ENCODE results near the gene TNFRSF18.
A peak's percentile ranks its signal among the peaks of the same experiment; 100 is the strongest.

Gene TNFRSF18

DNA sequence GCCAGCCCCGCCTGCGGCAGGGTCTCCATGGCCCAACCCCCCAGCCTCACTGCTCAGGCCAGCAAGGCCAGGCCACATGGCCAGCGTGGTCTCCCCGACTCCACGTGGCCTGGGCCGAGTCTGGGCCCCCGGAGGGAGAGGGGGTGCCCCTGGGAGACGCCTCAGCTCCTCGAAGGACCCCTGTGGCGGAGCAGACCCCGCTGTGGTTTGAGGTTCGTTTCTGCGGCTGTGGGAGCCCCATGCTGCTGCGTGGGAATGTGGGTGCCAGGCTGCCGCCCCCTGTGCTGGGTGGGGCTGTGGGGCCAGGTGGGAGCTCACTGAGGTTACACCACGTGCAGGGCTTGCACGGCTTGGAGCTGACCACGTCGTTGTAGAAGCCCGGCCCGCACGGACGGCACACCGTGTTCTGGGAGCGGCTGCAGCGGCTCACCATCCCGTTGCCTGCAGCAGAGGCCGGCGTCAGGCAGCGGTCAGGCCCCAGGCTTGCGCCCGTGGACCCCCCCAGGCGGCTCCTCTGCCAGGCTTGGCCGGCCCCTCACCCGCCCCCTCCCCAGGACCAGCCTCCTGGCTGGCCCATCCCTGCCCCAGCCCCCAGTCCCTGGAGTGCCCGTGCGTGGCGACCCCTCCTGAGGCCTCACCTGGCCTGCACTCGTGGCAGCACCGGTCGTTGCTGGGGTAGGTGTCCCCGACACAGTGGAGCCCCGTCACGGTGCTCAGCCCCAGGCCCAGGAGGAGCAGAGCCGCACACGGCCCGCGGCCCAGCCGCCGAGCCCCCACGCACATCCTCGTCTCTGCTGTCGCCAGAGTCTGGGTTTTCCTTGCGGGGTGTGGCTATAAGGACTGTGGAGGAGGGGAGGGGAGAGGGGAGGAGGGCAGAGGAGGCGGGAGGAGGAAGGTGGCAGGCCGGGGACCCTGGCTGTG, 7.2 kb upstream of the TNFRSF18 start, which contains the start of gene TNFRSF4:
Gene TNFRSF4, minus strand, starts transcription at position 809 of the 921 bp plus-strand sequence. Its CDS starts 26 bp downstream, at position 783.
- no peak for DNase-seq

DNA sequence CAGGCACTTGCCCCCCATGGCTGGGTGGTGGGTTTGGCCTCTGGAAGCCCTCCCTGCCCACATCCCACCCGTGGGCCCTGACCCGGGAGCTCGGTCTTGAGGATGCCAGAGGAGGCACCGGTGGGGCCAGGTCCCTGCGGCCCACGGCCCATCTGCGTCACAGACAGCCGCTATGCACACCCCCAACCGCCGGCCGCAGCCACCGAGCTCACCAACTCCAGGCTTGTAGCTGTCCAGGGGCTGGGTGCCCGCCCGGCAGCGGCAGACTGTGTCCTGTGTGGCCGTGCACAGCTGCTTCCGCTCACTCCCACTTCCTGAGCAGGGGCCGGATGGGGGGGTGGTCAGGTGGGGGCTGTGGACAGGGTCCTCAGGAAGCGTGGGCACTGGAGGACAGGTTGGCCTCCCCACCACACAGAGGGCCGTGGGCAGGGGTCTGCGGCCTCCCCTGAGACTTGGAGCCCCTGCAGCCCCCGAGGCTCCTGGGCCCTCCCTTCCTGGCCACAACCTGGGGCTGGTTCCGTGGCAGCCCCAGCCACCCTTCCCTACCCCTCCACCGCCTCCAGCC, 6.5 kb upstream of the TNFRSF18 start:
- no peak for DNase-seq

DNA sequence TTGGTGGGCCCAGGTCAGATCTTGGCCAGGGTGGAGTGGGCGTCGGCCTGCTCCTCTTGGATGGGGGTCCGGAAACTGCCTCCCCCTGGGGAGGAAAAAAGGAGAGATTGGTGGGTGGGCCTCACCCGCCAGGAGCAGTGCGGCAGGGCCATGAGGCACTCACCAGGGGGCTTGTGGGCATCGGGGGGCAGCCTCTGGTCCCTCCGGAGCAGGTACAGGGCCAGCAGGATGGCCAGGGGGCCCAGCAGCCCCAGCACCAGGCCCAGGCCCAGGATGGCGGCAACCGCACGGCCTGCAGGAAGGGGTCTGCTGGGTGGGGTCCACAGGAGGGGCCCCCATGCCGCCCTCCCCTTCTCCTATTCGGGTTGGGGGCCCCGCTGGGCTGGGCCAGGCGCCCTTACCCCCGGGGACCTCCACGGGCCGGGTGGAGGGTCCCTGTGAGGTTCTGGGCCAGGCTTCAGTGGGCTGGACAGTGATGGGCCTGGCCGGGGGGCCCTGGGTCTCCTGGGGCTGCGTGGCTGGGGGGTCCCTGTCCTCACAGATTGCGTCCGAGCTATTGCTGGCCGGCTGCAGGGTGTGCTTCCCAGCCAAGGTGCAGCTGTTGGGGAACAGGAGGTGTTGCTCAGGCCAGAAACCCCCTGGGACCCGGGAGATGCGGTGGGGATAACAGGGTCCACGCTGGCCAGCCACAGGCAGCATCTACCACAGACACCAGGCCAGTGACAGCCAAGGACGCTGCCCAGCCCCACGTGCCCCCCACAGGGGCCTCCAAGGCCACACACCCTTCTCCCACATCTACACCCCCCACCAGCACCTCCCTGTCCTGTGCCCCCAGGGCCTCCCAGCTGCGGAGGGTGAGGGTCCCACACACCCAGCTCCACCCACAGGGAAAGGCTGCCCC, 5.4 kb upstream of the TNFRSF18 start:
- DNase-seq: no peak

DNA sequence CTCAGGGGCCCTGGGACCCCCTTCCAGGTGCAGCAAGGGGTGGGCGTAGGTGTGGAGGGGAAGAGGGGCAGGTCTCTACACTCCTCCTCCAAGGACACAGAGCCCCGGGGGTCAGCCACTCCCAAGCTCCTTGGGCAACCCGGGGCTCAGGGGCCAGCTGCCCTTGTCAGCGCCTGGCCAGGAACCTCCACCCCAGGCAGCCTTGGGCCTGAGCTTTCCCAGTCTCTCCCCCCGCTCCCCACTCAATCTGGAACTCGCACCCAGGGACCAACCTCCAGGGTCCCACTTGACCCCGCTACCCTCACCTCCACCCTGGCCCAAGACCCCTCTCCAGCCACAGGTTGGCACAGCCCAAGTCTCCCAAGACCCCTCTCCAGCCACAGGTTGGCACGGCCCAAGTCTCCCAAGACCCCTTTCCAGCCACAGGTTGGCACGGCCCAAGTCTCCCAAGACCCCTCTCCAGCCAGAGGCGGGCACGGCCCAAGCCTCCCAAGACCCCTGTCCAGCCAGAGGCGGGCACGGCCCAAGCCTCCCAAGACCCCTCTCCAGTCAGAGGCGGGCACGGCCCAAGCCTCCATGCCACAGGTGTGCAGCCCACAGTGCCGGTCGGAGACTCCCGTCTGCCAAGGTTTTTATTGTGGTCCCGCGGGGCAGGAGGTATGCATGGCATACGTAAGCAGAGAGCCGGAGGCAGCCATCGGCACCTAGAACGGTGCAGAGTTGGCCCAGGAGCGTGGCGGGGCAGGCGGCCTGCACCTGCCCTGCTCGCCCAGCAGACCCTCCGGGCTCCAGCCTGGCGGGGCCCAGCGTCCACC, 4.5 kb upstream of the TNFRSF18 start:
- no peak for DNase-seq

DNA sequence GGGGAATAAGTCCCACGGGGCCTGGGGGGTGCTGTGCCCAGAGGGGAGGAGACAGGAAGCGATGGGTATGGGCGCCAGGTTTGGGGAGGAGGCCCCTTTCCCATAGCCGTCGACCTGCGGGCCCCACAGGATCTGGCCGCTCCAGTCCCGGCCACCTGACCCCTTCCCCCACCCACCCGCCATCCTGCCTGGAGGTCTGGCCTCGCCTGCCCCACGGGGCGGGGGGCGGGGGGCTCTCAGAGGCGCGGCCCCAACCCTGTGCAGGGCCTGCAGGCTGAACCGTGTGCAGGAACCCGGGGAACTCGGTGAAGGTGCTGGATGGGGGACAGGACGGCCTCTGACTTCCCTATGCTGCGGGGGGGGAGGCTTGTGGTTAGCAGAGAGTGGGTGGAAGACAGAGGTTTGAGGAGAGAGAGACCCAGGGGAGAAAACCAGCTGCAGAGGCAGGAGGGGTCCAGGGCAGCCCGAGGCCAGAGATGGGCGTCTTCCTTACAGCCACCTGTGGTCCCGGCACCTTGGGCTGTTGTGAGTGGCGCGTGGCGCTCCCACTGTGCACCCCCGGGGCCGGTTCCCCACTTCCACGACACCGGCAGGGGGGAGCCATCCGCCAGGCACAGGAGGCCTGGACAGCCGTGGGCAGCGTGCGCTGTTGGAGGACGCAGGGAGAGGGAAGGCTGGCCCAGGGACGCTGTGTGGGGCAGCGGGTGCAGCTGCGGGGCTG, 2.5 kb upstream of the TNFRSF18 start:
- no peak for DNase-seq

DNA sequence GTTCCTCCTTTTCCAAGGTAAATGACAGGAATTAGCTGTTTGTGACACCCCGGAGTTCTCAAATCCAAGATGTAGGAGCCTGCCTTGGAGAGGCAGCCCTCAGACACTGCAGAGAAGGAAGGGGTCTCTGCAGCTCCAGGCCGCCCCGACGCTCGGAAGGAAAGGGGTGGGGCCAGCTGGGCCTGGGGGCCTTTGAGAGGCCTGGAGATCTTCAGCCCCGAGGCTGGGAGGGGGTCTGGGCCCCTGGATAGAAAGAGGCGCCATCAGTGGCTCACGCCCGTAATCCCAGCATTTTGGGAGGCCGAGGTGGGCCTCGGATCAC, 1.1 kb upstream of the TNFRSF18 start:
- DNase-seq: no peak

DNA sequence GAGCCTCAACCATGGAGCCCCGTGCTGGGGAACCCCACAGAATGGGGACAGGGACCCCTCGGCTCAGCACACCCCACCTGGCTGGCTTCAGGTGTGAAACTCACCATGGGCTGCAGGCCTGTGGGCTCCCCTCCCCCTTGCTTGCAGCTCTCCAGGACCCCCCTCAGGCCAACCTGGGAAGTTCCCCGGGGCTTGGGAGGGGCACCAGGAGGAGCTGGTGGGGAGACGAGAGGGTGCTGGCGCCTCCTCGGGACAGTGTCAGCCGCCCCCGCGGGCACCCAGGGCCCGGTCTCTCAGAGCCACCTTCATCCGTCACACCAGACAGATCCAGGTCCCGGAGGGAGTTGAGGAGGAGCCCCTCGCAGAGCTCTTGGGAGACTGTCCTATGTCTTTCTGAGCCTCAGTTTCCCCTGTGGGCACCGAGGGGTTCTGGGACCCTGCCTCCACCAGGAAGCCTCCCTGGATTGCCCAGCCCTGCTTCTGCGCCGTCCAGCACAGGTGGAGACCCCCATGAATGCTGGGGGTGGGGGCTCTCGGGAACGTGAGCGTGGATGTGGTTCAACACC, 657 bp upstream of the TNFRSF18 start:
- DNase-seq: no peak

DNA sequence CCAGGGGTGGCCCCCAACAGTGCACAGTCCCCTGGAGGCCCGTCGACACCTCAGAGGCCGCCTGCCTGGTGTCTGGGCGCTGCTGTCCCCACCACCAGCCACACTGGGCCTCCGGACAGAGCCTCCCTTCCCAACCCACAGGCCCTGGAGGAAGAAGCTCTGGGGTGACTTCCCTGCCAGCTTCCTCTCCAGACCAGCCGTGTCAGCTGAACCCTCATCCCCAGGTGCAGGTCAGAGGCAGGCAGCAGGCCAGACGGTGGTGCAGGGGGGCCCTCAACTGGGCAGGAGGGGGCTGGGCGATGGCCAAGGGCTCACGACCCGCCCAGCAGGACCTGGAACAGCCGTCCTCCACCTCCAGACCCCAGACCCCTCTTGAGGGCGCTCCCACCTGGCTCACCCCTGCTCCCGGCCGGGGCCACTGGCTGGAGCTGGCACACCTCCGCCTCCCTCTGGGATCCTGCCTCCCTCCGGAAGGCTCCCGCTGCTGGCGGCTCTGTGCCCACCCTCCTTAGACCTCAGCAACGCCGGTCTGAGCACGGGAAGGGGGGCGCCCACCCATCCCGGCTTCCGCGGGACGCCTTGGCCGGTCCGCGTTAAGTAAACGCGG, 520 bp downstream of the TNFRSF18 start:
- DNase-seq: no peak

DNA sequence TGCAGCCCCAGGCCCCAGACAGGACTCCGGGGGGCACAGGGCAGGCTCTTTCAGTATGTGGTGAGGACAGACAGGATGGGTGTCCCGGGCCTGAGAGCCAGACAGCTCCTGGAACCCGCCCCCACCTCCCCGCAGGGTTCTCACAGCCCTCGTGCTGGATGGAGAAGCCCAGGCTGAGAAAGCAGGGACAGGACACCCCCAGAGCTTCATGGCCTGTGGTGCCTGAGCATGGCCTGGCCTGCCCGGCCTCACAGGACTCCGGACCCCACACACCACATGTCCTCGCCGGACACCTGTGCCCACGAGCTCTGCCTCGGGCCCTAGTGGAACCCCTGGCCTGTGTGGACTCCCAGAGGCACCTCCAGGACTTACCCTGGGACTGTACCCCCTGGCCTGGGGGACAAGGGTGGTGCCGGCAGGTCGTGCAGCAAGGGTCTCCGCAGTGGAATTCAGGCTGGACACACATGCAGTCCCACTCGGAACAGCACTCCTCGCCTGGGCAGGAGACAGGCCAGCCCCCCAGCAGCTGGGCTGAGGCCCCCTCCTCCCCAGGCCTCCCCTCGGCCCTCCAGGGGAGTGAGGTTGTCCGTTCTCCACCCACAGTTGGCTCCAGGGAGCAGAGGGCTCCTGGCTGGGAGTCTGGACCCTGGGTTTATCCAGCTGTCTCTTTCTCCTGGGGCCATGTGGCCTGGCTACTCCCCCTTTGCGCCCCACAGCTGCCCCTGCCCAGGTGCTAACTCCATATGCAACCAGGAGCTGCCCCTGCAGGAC, 1.2 kb downstream of the TNFRSF18 start:
- DNase-seq: no peak

DNA sequence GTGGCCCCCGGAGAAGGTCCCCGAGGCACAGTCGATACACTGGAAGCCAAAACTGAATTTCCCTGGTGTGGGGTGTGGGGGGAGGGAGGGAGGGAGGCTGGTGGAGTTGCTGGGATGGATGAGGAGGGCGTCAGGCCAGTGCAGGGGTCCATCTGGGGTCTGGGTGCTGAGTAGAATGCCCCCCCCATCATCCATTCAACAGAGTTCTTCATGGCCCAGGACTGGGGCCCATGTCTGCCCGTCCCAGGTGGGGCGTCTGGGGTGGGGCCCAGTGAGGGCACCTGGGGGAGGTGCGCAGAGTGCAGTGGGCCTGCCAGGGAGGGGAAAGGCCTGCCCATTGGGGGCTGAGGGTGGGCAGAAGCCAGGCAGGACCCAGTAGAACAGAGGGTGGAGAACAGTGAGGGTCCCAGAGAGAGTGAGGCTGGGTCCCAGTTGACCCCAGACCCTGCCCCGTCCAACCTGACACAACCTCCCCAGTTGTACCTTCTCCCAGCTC, 1.9 kb downstream of the TNFRSF18 start:
- no peak for DNase-seq

DNA sequence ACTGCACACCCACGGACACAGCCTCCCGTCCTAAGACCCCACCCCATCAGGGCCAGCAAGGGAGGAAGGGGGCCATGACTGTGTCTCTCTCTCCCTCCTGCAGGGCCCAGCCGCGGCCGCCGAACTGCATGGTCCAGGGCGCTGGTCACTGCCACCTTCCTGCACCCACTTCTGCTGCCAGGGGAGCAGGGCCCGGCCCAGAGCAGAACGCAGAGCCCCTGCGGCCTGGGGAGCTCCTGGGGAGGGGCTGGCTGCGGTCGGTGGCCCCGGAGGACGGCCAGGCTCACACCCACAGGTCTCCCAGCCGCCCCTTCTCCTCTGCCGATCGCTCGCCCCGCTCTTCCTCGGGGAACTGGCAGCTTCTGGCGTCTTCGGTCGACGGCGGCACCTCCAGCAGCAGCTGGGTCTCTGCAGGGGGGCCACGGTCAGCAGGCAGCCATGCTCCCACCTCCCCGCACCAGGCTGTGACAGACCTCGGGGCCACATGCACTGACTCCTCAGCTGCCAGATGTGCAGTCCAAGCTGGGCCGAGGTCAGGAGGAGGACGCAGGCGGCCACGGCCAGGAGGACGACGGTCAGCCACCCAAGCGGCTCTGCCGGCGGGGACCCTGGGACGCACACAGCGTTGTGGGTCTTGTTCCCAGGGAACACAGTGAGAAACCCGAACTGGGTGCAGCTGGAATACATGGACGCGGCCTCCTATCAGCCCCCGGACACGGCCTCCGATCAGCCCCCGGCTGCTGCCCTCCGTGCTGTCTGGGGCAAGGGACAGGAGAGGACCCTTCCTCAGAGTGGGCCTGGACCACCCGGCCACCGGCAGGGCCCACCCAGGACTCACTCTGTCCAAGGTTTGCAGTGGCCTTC, 2.6 kb downstream of the TNFRSF18 start:
- DNase-seq: no peak

DNA sequence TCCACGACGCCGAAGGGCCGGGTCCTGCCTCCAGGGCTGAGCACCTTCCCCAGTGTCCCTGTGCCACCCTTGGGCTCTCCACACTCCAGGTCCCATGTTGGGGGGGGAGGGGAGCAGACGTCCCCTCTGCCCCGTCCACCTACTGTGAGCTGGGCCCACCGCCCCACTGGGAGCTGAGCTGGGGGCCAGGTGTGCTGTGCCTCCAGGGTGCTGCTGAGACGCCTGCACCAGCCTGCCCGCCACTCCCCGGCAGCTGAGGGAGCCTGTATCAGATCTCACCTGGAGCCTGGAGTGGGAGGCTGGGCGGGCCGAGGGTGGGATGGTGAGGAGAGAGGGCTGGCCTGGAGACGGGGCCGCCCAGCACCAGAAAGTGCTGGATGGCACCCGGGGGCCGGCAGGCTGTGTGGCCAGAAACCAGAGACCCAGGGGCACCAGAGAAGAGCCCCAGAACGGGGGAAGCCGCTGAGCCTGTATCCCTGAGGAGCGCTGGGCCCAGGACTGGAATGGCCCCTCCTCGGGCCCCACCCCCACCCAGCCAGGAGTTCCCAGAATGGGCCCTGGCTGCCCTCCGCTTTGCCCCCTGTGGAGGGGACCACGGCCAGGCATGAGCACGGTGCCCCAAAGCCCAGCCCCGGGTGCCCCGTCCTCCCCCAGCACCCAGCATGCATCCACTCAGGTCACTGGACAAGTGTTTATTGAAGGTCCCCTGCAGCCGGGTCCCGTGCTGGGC, 3.4 kb downstream of the TNFRSF18 start:
- no peak for DNase-seq

DNA sequence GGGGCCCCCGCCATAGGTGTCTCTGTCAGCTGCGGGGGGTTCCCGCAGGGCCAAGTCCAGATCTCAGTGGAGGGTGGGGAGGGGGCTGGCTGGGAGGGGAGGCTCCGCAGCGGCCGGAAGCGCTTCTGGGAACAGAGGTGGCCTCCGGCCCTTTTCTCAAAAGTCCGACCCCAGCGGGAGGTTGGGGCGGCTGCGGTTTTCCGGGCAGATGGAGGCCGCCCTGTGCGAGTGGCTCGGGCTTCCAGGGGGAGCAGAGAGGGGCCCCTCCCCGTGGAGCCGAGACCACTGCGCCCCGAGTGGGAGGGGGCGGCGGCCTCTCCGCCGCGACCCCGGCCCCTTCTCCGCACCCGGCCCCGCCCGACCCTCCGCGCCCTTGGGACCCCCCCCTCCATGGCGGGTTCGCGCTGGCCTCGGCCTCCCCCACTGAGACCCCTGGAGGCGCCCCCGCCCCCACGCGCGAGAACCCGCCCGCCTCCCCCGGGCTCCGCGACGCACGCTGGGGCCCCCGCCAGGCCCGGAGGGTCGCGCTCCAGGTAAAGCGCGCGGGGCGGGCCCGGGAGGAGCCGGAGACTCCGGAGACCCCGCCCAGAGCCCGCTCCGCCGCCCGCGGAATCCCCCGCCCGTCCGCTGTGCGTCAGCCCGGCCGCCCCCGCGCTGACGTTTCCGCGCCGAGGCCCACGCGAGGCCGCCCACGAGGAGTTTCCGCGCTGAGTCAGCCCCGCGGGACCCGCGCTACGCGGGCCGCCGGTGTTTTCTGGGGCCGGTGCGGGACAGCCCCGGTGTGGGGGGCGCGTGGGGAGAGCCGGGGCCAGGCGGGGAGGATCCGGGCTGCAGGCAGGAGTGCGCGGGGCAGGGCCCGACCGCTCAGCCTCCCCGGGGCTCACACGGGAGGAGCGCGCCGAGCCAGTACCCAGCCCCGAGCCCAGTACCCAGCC, 5.2 kb downstream of the TNFRSF18 start:
- peak in 15 of 58 donors; percentile 5 to 66 (median 31) for DNase-seq

DNA sequence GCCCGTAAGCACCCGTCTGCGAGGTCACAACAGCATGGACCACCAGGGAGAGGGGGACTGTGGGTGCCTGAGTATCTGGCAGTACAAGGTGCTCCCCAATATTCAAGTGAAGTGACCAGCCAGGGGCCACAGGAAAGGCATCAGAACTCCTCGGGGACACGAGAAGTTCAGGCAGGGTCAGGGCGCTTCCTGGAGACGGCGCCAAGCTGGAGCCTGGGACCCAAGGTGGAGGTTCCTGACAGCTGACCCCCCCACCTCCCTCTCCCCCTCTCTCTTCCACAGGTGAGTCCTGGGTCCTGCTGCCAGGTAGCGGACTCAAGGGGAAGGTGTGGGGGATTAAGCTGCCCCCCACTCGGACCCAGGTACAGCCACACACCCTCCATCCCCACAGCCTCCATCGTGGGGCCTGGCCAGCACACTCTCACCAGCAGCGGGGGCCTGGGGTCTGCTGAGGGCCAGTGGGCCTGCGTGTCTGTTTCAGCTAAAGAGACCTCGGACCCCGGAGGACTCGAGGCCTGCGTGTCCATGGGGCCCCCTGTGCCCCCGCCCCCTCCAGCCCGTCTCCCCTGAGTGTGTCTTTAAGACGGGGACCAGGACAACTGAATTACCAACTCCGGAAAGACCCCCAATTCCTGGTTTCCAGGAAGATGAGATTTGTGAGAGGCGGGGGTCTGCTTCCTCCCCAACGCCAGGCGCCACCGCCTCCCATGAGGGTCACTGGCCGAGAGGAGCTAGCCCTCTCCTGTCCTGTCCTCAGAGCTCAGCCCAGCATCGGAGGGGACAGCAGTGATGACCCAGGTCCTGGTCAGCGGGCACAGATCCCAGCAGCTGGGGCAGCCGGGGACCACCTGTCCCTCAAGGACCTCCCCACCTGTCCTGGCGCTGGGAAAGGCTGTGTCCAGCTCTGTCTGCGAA, 6.2 kb downstream of the TNFRSF18 start:
- no peak for DNase-seq

Measured in anterior cingulate cortex (tissue), 58 donors.